ENCODE results near the gene RUNX1. TPM values are rescaled to one million over a fixed set of nuclear protein-coding genes. Genes with fewer than 3 reads are reported as not detected.

Gene RUNX1
- total RNA-seq, 1 donor from 2014 or later = 62.1 TPM

- no peak for TF ChIP-seq POLR2A (IDR thresholded peaks at IDR 0.05)
- no peak for TF ChIP-seq POLR2AphosphoS5 (IDR thresholded peaks at IDR 0.05; ENCODE audit: insufficient read depth in 1 of 2, low read depth in 1 of 2)
- no peak for TF ChIP-seq CTCF (IDR thresholded peaks at IDR 0.05)
- Histone ChIP-seq H3K36me3 (no peaks in the 10 kb centered on the region), H3K4me1 (peaks cover 46% of the 10 kb centered on the region)
Observed at GRCh38 chr21:34846601-34847112, 202.4 kb downstream of the RUNX1 start.

GRCh38 chr21:34845521-34846451 is 203.3 kb downstream of the RUNX1 start:
- peaks cover 46% of the 10 kb centered on the region for H3K4me1 ChIP-seq
- no peaks in the 10 kb centered on the region for H3K9me3 ChIP-seq
- H3K36me3 ChIP-seq = no peaks in the 10 kb centered on the region
- DNase-seq (ENCODE audit: extremely low spot score in 2 of 2) = no peak
- TF ChIP-seq CTCF (IDR thresholded peaks at IDR 0.05) (no peak), POLR2AphosphoS5 (IDR thresholded peaks at IDR 0.05; ENCODE audit: insufficient read depth in 1 of 2, low read depth in 1 of 2) (peak in 1 of 2 donors; percentile 37), POLR2A (IDR thresholded peaks at IDR 0.05) (no peak)
- peak overlapping the region; percentile 60 for H3K27ac ChIP-seq
- intact Hi-C loops (cut with DNase I) = no loop called here
- no peaks in the 10 kb centered on the region for H3K27me3 ChIP-seq
- no peak overlapping the region for H3K4me3 ChIP-seq

More at GRCh38 chr21:34846601-34847112, 202.4 kb downstream of the RUNX1 start:
- Histone ChIP-seq H3K27me3 (no peaks in the 10 kb centered on the region), H3K9me3 (no peaks in the 10 kb centered on the region), H3K27ac (peak overlapping the region; percentile 60), H3K4me3 (no peak overlapping the region)
- no peak for DNase-seq (ENCODE audit: extremely low spot score in 2 of 2)
- intact Hi-C loops (cut with DNase I) = no loop called here

- DNase-seq (ENCODE audit: extremely low spot score in 2 of 2) = no peak
- peaks cover 46% of the 10 kb centered on the region for H3K4me1 ChIP-seq
- peak overlapping the region; percentile 60 for H3K27ac ChIP-seq
- TF ChIP-seq POLR2AphosphoS5 (IDR thresholded peaks at IDR 0.05; ENCODE audit: insufficient read depth in 1 of 2, low read depth in 1 of 2) (peak in 1 of 2 donors; percentile 29), CTCF (IDR thresholded peaks at IDR 0.05) (no peak), POLR2A (IDR thresholded peaks at IDR 0.05) (no peak)
- no peaks in the 10 kb centered on the region for H3K36me3 ChIP-seq
- no peaks in the 10 kb centered on the region for H3K9me3 ChIP-seq
- no peak overlapping the region for H3K4me3 ChIP-seq
- H3K27me3 ChIP-seq = no peaks in the 10 kb centered on the region
- intact Hi-C loops (cut with DNase I) = no loop called here
Observed at GRCh38 chr21:34844924-34845238, 204.2 kb downstream of the RUNX1 start.

DNA sequence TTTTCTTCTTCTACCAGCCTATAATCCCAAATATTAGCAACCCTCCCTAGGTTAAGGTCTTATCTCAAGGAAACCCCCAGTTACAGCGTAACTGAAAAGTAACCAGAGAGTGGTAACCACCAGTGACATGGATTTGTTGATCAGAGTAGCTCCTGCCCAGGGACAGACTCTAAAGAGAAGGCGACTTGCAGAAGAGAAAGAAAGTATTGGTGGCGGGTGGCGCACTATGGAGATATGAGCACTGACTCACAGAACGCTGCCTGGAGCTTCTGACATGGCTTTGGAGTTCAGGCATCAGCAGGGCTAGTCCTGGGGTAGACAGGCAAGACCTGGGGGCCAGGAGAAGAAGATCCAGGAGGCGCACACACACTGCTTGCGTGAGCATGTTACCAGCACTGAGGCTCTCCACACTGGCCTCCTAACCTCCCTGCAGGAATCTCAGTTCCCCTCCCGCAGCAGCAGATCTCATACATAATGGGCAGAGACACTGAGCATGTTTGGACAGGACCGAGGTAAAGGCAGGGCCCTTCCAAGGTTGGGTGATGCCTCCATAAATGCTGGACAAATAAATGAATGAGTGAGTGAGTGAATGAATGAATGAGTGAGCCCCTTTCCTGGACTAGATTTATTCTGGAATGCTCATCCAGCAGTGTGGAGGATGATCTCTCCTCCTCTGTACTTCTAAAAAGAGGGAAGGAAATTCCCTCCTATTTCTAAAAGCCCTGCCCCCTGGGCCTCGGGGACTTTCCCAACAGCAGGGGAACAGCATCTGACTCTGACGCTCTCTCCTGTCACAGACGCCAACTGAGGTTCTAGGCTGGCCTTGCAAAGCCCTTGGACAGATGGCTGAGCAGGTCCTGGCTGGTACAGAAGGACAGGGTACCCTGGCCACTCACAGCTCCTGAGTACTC is 204.8 kb downstream of the RUNX1 start:
- intact Hi-C loops (cut with DNase I) = no loop called here
- DNase-seq (ENCODE audit: extremely low spot score in 2 of 2) = no peak
- Histone ChIP-seq H3K36me3 (peaks cover 0 to 3% of the 10 kb centered on the region in 2 donors), H3K27me3 (no peaks in the 10 kb centered on the region), H3K4me3 (no peak overlapping the region), H3K4me1 (peaks cover 46% of the 10 kb centered on the region), H3K27ac (peak overlapping the region; percentile 60), H3K9me3 (no peaks in the 10 kb centered on the region)
- TF ChIP-seq CTCF (IDR thresholded peaks at IDR 0.05) (no peak), POLR2A (IDR thresholded peaks at IDR 0.05) (no peak), POLR2AphosphoS5 (IDR thresholded peaks at IDR 0.05; ENCODE audit: insufficient read depth in 1 of 2, low read depth in 1 of 2) (peak in 1 of 2 donors; percentile 62)

All from vagina (tissue), 2 donors.